Activated T-cell treated with anti-CD3 and anti-CD28 coated beads, Interleukin-2, amount 50 U/mL, for 4 hours (primary cell): ENCODE measurements around the gene TMEM247. TPM values are rescaled to one million over a fixed set of nuclear protein-coding genes. Genes with fewer than 3 reads are reported as not detected.

ENCODE experiments used
- ATAC-seq, 2 donors: fragments of 200-7000 bp; cut with Tn5 transposase; one replicate each; pipeline ENCODE4 v1.10.0; 2021
- DNase-seq: peaks from one replicate; pipeline ENCODE4 v3.0.0-alpha.2; 2020
- H3K27me3 Mint-ChIP-seq: one replicate; pipeline ENCODE4 v1.8.0; 2021; ENCODE audit warnings: low read depth, mixed read lengths
- H3K36me3 Mint-ChIP-seq: one replicate; pipeline ENCODE4 v1.8.0; 2022; ENCODE audit warnings: mixed read lengths; ENCODE audit not compliant: insufficient read depth
- H3K4me1 Mint-ChIP-seq: one replicate; pipeline ENCODE4 v1.8.0; 2021; ENCODE audit warnings: low read depth, mixed read lengths
- H3K4me3 Mint-ChIP-seq: one replicate; pipeline ENCODE4 v1.8.0; 2021; ENCODE audit warnings: mild to moderate bottlenecking, moderate library complexity, mixed read lengths
- H3K9me3 Mint-ChIP-seq: one replicate; pipeline ENCODE4 v1.8.0; 2021; ENCODE audit warnings: mixed read lengths
- total RNA-seq, 3 donors: library from RNA; stranded (reverse); gene quantifications; one replicate each; pipeline ENCODE4 v1.2.1, GENCODE V29; 2021

TMEM247 gene
- total RNA-seq, 3 donors from 2014 or later = not detected

GRCh38 chr2:46504685-46505471, 25.5 kb downstream of the TMEM247 start:
- Mint-ChIP-seq H3K4me3 (no peak overlapping the region), H3K27me3 (no peaks in the 10 kb centered on the region), H3K36me3 (no peaks in the 10 kb centered on the region), H3K4me1 (peaks cover 14% of the 10 kb centered on the region), H3K9me3 (no peaks in the 10 kb centered on the region)
- ATAC-seq (no peak), DNase-seq (no peak)

- H3K4me3 Mint-ChIP-seq = no peak overlapping the region
- peaks cover 8% of the 10 kb centered on the region for H3K4me1 Mint-ChIP-seq
- H3K9me3 Mint-ChIP-seq = no peaks in the 10 kb centered on the region
- DNase-seq (no peak), ATAC-seq (no peak)
- no peaks in the 10 kb centered on the region for H3K36me3 Mint-ChIP-seq
- no peaks in the 10 kb centered on the region for H3K27me3 Mint-ChIP-seq
Measured at GRCh38 chr2:46505472-46505783, 26.1 kb downstream of the TMEM247 start.

- no peak overlapping the region for H3K4me3 Mint-ChIP-seq
- H3K9me3 Mint-ChIP-seq = no peaks in the 10 kb centered on the region
- ATAC-seq (no peak), DNase-seq (no peak)
- H3K36me3 Mint-ChIP-seq = no peaks in the 10 kb centered on the region
- H3K27me3 Mint-ChIP-seq = no peaks in the 10 kb centered on the region
- peaks cover 4% of the 10 kb centered on the region for H3K4me1 Mint-ChIP-seq
Measured at GRCh38 chr2:46506131-46506706, 26.9 kb downstream of the TMEM247 start.

- no peak for DNase-seq
- H3K27me3 Mint-ChIP-seq = no peaks in the 10 kb centered on the region
- peaks cover 5% of the 10 kb centered on the region for H3K4me1 Mint-ChIP-seq
- no peak for ATAC-seq
- no peaks in the 10 kb centered on the region for H3K36me3 Mint-ChIP-seq
- H3K9me3 Mint-ChIP-seq = no peaks in the 10 kb centered on the region
- H3K4me3 Mint-ChIP-seq = no peak overlapping the region
Measured at GRCh38 chr2:46508312-46508711, 28.9 kb downstream of the TMEM247 start.

- no peak overlapping the region for H3K4me3 Mint-ChIP-seq
- no peak for ATAC-seq
- no peaks in the 10 kb centered on the region for H3K36me3 Mint-ChIP-seq
Measured at GRCh38 chr2:46508759-46509158, 29.4 kb downstream of the TMEM247 start.

GRCh38 chr2:46509804-46510203, 30.4 kb downstream of the TMEM247 start:
- Mint-ChIP-seq H3K27me3 (no peaks in the 10 kb centered on the region), H3K4me3 (no peak overlapping the region), H3K36me3 (peaks cover 2% of the 10 kb centered on the region), H3K9me3 (peaks cover 7% of the 10 kb centered on the region), H3K4me1 (peaks cover 5% of the 10 kb centered on the region)
- ATAC-seq = no peak
- no peak for DNase-seq

More at GRCh38 chr2:46508759-46509158, 29.4 kb downstream of the TMEM247 start:
- Mint-ChIP-seq H3K4me1 (peaks cover 5% of the 10 kb centered on the region), H3K27me3 (no peaks in the 10 kb centered on the region), H3K9me3 (no peaks in the 10 kb centered on the region)
- DNase-seq = no peak

- Mint-ChIP-seq H3K27me3 (no peaks in the 10 kb centered on the region), H3K36me3 (peaks cover 5% of the 10 kb centered on the region), H3K9me3 (peaks cover 16% of the 10 kb centered on the region), H3K4me3 (no peak overlapping the region), H3K4me1 (peaks cover 5% of the 10 kb centered on the region)
- DNase-seq (no peak), ATAC-seq (no peak)
Measured at GRCh38 chr2:46510598-46511177, 31.3 kb downstream of the TMEM247 start.

GRCh38 chr2:46512185-46512584, 32.8 kb downstream of the TMEM247 start:
- Mint-ChIP-seq H3K4me1 (peaks cover 2% of the 10 kb centered on the region), H3K4me3 (no peak overlapping the region), H3K27me3 (no peaks in the 10 kb centered on the region), H3K9me3 (peaks cover 22% of the 10 kb centered on the region), H3K36me3 (peaks cover 5% of the 10 kb centered on the region)
- no peak for DNase-seq
- no peak for ATAC-seq

- DNase-seq (no peak), ATAC-seq (no peak)
- no peak overlapping the region for H3K4me3 Mint-ChIP-seq
- H3K9me3 Mint-ChIP-seq = peaks cover 22% of the 10 kb centered on the region
- H3K27me3 Mint-ChIP-seq = no peaks in the 10 kb centered on the region
- peaks cover 5% of the 10 kb centered on the region for H3K36me3 Mint-ChIP-seq
- H3K4me1 Mint-ChIP-seq = peaks cover 2% of the 10 kb centered on the region
Measured at GRCh38 chr2:46514738-46515137, 35.4 kb downstream of the TMEM247 start.

- H3K4me1 Mint-ChIP-seq = peaks cover 3% of the 10 kb centered on the region
- no peak for ATAC-seq
- no peaks in the 10 kb centered on the region for H3K27me3 Mint-ChIP-seq
- no peak overlapping the region for H3K4me3 Mint-ChIP-seq
- peaks cover 22% of the 10 kb centered on the region for H3K9me3 Mint-ChIP-seq
- DNase-seq = no peak
- H3K36me3 Mint-ChIP-seq = peaks cover 5% of the 10 kb centered on the region
Measured at GRCh38 chr2:46517485-46517884, 38.1 kb downstream of the TMEM247 start.

GRCh38 chr2:46518861-46519260, 39.5 kb downstream of the TMEM247 start:
- Mint-ChIP-seq H3K36me3 (peaks cover 5% of the 10 kb centered on the region), H3K9me3 (peaks cover 22% of the 10 kb centered on the region), H3K4me1 (peaks cover 3% of the 10 kb centered on the region), H3K27me3 (no peaks in the 10 kb centered on the region), H3K4me3 (no peak overlapping the region)
- no peak for ATAC-seq
- DNase-seq = no peak

GRCh38 chr2:46519265-46519664, 39.9 kb downstream of the TMEM247 start:
- ATAC-seq (no peak), DNase-seq (no peak)
- Mint-ChIP-seq H3K27me3 (no peaks in the 10 kb centered on the region), H3K4me3 (no peak overlapping the region), H3K36me3 (peaks cover 5% of the 10 kb centered on the region), H3K9me3 (peaks cover 21% of the 10 kb centered on the region), H3K4me1 (peaks cover 3% of the 10 kb centered on the region)

GRCh38 chr2:46520130-46520711, 40.9 kb downstream of the TMEM247 start:
- Mint-ChIP-seq H3K4me1 (peaks cover 3% of the 10 kb centered on the region), H3K9me3 (peaks cover 11% of the 10 kb centered on the region)
- ATAC-seq = no peak

GRCh38 chr2:46521215-46521683, 41.9 kb downstream of the TMEM247 start:
- Mint-ChIP-seq H3K9me3 (peaks cover 1% of the 10 kb centered on the region), H3K4me3 (no peak overlapping the region), H3K27me3 (no peaks in the 10 kb centered on the region), H3K36me3 (peaks cover 4% of the 10 kb centered on the region), H3K4me1 (peaks cover 3% of the 10 kb centered on the region)
- no peak for DNase-seq
- ATAC-seq = no peak

More at GRCh38 chr2:46520130-46520711, 40.9 kb downstream of the TMEM247 start:
- no peak for DNase-seq
- Mint-ChIP-seq H3K4me3 (no peak overlapping the region), H3K27me3 (no peaks in the 10 kb centered on the region), H3K36me3 (peaks cover 6% of the 10 kb centered on the region)
